NCI-H1105 treated with DMSO at 0.1 percent for 48 hours (cell line): ENCODE results near the gene GPC3.
"Not testable (repeated sequence)": the region's sequence is repeated elsewhere in the genome, so short reads cannot be mapped to it uniquely, and the experiment has no call there.

Experiments
- DNase-seq: peaks from one replicate; lab custom pipeline; 2025; lab: John Stamatoyannopoulos, UW

Gene GPC3

DNA sequence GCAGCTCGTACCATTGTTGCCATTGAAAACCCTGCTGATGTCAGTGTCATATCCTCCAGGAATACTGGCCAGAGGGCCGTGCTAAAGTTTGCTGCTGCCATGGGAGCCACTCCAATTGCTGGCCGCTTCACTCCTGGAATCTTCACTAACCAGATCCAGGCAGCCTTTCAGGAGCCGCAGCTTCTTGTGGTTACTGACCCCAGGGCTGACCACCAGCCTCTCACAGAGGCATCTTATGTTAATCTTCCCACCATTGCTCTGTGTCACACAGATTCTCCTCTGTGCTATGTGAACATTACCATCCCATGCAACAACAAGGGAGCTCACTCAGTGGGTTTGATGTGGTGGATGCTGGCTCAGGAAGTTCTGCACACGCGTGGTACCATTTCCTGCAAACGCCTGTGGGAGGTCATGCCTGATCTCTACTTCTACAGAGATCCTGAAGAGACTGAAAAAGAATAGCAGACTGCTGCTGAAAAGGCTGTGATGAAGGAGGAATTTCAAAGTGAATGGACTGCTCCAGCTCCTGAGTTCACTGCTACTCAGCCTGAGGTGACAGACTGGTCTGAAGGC, 222.3 kb downstream of the GPC3 start:
- DNase-seq: not testable (repeated sequence)

DNA sequence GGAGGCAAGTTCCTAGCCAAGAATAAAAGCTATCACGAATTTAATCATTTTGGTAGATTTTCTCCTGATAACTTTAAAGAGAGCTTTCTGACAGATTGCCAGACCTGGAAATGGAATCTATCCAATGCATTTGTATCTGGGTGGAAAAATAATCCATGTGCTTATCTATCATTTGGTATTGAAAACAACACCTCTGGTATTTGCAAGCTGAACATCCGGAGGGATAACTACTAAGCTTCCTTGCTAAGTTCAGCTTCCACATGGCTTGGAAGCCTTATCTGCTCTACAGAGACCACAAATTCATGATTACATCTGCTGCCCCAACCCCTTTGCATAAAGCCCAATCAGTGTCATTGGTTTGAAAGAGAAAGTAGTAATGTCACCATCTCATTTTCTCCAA, 230.7 kb downstream of the GPC3 start:
- DNase-seq: no peak

DNA sequence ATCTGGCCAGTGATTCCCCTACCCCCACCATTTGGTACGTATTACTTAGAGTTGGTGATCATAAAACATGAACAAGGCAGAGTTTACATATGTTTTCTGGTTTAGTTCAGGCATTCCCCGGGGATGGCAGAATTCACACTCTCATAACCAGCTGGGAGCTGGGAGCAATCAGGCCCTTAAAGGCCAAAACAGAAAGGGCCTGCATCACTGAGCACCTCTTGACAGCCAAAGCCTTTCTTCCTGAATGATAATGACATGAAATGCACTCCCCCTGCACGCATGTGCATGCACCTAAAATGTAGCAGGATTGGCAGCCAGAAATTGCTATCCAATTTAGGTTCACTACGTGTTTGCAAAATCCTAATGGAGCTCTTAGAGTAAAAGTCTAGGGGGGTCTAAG, 235.4 kb downstream of the GPC3 start:
- no peak for DNase-seq

- DNase-seq: no peak
Observed at GRCh38 chrX:133749370-133749769, 236.0 kb downstream of the GPC3 start.

DNA sequence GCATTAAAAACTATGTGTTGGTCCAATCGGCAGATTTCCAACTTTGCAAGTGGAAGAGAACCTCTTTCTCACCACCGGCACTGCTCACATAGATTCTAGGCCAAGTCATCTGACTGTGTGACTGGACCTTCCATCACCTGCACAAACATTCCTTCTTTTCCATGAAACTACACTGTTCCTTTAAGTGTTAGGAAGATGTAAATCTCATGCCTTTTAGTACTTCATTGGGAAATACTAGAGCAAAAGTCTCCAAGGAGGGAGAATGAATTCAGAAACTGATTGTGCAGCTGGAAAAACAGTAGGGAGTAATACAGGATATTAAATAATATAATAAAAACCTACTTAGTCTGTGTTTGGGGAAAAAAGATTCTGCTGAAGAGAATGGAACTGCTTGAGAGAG, 238.2 kb downstream of the GPC3 start:
- no peak for DNase-seq

- DNase-seq: no peak
Observed at GRCh38 chrX:133746593-133746992, 238.8 kb downstream of the GPC3 start.

DNA sequence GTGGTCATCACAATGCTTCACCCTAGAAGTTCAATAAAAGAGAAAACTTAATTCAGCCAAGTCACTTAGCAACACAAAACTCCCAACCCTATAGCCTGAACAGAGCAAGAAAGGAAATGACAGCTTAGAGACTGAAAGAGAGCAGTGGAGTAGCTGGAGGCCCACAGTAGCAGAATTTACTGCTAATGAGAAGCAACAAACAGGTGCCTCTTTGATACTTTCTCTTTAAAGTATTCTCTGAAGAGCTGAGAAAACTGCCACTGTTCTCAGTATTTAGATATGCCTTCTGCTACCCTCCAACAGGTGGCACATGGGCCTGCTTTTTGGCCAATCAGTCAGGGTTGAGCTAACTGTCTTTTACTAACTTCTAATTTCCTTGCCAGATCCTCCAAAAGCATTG, 240.0 kb downstream of the GPC3 start:
- DNase-seq: no peak

- DNase-seq: no peak
Observed at GRCh38 chrX:133742602-133743305, 242.6 kb downstream of the GPC3 start.

GRCh38 chrX:133741303-133741702, 244.1 kb downstream of the GPC3 start:
- DNase-seq: no peak

DNA sequence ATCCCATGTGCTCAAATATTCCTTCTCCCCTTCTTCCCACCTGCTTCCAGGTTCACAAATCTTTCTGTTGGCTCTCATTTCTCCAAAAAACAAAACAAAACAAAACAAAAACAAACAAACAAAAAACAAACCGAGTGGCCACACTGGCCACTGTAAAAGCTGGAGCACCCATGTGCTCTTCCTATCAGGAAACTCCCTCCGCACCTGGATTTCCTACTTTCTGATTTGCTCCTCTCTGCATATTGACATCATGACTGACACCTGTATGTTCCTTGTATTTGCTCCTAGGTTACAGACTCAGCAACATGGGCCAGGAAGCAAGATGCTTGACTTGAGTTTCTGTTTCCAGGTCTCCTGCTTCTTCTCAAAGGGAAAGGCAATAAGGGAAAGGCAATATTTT, 258.8 kb downstream of the GPC3 start:
- no peak for DNase-seq

DNA sequence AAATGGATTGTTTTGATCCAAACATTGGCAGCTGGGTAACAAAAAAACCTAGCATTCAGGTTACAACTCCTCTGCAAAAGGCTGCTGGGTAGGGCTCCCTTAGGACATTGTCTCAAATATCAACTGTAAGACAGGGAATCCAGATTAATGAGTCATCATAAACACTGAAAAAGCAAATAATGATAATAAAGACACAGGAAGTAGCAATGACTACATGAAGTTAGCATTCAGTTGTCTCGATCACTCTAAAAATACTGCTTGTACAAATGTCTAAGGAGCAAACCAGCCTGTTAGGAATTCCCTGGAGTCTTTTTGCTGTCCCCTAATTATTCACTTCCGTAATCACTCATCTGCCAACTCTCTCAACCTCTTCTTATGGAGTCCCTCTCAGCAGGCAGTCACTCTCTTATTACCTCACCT, 259.2 kb downstream of the GPC3 start:
- DNase-seq: peak; percentile 39

GRCh38 chrX:133723930-133724329, 261.5 kb downstream of the GPC3 start:
- DNase-seq: no peak

DNA sequence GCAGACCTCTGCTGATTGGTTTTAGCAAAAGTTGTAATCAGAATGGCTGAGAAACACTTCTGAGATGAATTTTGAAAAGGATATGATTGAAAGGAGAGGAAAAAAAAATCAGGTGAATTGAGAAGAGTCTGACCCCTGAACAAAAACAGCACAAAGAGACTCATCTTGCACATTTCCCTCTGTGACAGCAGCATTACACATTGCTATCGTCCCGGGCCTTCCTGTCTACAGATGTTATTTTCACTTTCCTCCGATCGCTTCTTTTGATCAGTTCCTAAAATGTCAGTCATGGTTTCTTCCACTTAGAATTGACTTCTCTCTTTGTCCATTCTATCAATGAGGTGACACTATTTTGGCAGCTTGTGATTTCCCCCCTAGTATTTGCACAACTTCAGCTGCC, 262.6 kb downstream of the GPC3 start:
- no peak for DNase-seq

DNA sequence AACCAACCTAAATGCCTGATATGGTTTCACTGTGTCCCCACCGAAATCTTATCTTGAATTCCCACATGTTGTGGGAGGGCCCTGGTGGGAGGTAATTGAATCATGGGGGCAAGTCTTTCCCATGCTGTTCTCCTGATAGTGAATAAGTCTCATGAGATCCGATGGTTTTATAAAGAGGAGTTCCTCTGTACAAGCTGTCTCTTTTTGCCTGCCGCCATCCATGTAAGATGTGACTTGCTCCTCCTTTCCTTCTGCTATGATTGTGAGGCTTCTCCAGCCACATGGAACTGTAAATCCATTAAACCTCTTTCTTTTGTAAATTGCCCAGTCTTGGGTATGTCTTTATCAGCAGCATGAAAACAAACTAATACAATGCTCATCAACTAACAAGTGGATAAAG, 265.1 kb downstream of the GPC3 start:
- not testable (repeated sequence) for DNase-seq

- no peak for DNase-seq
Observed at GRCh38 chrX:133715715-133716114, 269.7 kb downstream of the GPC3 start.

GRCh38 chrX:133709501-133709900, 275.9 kb downstream of the GPC3 start:
- no peak for DNase-seq

GRCh38 chrX:133706890-133707289, 278.5 kb downstream of the GPC3 start:
- no peak for DNase-seq

DNA sequence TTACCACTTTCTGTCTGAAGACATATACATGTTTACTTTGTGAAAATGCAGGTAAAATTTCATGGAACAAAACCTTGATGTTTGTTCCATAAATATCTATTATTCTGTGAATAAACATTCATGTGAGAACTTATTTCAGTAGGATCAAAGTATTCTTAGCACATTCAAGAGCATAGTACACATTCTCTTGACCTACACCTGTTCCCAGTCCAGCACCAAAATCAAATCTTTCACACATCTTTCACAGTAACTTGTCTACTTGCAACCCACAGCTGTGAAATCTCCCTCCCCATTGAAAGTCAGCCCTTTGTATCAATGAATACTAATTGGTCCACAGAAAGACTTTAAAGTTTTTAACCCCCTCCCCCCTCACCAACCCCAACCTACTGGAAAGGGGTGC, 283.2 kb downstream of the GPC3 start:
- no peak for DNase-seq

- no peak for DNase-seq
Observed at GRCh38 chrX:133699023-133699728, 286.2 kb downstream of the GPC3 start.

GRCh38 chrX:133698298-133698697, 287.1 kb downstream of the GPC3 start:
- DNase-seq: no peak

DNA sequence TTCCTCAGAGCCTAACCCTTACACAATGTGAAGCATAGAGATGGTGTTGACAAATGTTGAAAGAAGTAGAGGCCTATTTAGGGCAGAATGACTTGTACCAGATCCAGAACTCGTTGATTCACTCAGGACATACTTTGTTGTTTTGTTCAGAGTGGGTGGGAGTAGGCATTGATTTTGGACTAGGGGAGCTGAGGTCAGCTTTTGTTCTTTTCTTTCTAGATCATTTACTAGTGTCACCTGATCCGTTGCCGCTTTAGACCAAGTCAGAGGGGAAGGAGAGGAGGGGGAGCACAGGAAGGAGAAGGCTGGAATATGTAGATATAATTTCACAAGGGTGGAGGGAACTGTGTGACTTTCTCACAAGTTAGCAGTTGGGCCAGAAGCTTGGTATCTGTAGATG, 287.7 kb downstream of the GPC3 start:
- DNase-seq: no peak

DNA sequence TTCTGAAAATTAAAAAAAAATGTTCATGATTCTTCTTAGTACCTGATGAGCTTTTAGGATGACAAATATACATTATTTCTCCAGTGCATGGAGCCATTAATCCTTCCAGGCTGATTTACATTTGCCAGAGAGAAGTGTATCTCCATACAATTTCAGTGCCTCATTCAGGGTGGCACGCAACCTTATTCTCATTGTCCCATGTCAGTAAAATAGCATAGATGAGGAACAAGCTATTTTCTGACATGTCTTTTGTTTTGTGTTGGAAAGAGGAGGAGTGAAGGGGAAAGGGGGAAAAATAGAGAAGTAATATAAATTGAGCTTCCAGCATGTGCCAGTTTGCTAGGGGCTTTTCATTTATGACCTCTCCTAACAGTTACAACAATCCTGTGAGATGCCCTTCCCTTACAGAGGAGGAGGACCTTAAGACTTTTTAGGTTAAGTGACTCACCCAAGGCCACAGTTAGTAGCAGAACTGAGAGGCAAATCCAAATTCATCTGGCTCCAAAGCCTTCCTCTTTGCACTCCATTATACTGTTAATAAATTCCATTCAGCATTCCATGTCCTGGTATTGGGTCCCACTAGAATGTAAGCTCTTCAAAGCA, 295.3 kb downstream of the GPC3 start:
- DNase-seq: no peak

DNA sequence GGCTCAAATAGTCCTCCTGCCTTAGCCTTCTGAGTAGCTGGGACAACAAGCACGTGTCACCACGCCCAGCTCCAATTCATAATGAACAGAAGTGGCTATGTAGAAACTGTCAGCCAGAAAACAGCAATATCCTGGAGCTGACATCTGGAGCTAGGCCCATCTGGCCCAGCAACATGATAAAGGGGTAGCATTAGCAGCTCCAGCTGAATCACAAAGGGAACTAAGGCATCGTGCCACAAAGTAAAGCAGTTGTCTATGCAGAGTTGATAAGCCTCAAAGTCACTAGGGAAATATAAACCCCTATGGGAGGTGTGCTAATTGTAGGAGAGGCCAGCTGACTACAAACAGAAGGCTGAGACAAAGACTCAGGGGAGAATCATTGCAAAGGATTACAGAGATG, 299.6 kb downstream of the GPC3 start:
- DNase-seq: no peak
